Stimulated activated CD8-positive, alpha-beta memory T cell treated with anti-CD3 and anti-CD28 coated beads, Interleukin-4, amount 100 ng/mL, for 48 hours (primary cell): ENCODE data around the gene UGCG.
A peak's percentile ranks its signal among the peaks of the same experiment; 100 is the strongest.
"Not testable (repeated sequence)": the region's sequence is repeated elsewhere in the genome, so short reads cannot be mapped to it uniquely, and the experiment has no call there.

Experiments used
- DNase-seq: peaks from one replicate; pipeline ENCODE4 v3.0.0-alpha.2; 2020

Gene UGCG

DNA sequence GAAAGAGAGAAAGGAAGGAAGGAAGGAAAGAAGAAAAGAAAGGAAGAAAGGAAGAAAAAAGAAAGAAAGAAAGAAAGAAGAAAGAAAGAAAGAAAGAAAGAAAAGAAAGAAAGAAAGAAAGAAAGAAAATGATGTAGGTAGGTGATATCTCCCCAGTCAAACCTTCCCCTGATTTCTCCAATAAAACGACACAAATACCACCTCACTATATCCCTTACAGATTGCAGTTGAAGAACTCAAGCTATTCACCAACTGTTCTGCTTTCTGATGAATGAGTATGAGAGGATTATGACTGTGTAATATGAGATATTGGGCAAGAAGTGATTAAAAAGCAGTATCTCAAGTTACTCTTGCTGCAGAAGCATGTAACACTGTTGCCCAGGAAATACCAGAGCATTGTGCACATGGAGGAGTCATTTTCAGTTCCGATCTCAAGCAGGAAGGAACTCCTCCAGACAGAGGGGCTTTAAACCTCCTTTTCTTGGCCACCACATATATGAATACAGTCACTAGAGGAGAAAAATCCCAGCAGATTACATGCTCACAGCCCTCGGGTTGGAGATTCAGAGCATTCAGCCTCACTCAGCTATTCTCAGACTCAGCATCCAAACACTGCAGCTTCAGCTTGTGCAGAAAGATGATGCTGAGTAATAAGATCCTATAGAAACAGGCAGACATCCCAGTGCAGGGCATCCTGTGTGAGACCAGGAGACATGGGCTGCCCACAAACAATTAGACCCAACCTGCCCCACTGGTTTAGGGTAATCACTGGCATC is 61.4 kb downstream of the UGCG start:
- DNase-seq, result peak; percentile 31

DNA sequence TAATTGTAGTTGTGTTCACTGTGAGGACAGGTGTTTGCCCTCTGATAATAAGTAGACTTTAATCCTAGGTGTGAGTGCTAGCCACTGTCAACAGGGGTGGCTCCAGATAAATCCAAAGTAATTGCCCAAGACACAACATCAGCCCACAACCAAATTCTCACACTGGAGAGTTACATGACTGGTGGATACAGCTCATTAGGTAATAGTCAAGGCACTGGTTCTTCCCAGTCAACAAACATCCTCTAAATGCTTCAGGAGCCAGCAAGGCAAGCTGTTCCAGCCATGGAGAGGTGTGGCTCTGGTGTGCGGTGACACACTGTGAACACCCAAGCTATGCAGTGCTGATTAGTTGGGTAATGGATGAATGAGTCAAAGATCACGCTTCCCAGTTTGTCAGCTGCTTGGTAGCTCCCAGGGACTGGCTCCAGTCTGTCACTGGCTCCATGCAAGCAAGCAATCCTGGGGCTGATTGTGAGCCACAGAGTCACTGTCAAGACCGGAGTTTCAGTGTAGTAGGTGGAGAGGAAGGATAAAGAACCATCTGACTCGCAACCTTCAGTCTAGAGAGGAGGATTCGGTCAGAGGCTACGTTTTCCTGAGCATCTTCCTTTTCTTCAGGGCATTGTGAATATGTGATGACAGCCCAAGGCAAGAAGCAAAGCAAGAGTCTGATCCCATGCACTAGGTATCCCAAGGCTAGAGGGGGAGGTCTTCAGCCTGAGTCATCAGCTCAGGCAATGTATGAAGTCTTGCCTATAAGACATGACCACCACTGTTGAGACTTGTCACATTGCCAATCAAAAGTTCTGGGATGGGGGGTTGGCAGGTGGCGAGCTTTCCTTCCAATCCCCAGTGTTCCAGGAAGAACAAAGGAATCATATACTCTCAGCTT is 63.1 kb downstream of the UGCG start:
- no peak for DNase-seq

DNA sequence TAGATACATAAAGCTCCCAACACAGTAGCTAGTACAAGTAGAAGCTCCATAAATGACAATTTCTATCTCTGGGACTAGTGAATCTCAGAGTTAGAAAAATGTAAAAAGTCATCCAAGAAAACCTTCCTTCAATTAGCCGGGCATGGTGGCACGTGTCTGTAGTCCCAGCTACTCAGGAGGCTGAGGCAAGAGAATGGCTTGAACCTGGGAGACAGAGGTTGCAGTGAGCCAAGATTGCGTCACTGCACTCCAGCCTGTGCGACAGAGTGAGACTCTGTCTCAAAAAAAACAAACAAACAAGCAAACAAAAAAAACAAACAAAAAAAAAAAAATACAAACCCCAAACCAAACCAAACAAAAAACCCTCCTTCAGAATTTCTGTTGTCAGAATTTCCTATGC is 63.9 kb downstream of the UGCG start:
- DNase-seq, result not testable (repeated sequence)

DNA sequence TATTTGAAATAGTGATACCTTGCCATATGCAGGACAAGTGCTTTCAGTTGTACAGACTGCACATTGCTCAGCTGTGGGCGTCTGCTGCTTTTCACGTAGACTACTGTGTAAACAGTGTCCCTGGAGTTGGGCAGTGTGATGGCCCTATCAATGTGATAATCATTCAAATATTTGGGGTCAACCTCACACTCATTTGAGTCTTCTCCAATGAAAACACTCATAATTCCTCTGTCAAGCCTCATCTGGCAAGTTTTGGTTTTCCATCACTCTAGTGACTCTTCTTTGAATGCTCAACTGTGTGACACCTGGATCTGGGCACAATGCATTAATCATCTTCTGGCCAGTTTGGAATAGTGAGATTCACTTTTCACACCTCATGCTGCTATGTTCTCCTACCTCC is 64.4 kb downstream of the UGCG start:
- no peak for DNase-seq

DNA sequence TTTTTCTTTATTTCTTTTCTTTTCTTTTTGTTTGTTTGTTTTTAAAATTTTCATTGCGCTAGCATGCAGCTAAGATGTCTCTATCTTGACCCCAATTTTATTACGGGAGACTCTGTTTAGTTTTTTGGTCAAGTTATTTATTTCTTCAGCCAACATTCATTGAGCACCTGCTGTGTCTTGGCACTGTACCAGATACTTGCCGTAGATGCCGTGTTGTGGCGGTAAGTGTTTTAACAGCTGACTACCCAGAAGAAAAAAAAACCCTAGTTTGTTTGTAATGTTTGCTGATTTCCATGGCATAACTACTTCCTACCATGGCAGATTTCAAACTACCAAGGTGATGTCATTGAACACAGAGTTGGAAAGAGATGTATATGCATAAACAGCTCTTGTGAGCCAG is 65.0 kb downstream of the UGCG start:
- no peak for DNase-seq

DNA sequence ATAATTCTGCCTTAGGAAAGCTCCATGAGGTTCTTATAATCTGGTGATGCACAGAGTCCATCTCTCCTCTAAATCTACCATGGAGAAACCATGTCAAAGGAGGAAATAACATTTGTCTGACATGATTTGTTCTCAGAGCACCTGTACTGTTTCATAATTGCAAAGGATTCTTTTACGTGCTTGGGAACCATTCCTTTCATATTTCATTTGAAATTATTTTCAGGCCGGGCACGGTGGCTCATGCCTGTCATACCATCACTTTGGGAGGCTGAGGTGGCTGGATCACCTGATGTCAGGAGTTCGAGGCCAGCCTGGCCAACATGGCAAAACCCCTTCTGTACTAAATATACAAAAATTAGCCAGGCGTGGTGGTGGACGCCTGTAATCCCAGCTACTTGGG is 65.4 kb downstream of the UGCG start:
- no peak for DNase-seq

DNA sequence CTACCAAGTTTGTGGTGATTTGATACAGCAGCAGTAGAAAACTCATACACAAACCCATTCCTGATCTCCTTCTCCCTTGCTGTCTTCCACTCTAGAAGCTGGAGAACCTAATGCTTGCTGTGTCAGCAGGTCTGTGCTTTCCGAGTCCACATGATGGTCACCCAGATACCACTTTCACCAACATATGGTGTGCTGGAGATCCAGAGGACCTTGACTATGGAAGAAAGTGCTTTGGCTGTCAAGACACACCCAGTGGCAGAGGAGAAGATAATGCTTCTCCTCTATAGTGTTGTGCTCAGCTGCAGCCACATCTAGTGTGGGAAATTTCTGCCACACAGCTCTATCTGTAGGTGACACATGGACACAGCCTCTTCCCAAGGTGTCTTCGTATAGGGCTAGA is 67.4 kb downstream of the UGCG start:
- no peak for DNase-seq

DNA sequence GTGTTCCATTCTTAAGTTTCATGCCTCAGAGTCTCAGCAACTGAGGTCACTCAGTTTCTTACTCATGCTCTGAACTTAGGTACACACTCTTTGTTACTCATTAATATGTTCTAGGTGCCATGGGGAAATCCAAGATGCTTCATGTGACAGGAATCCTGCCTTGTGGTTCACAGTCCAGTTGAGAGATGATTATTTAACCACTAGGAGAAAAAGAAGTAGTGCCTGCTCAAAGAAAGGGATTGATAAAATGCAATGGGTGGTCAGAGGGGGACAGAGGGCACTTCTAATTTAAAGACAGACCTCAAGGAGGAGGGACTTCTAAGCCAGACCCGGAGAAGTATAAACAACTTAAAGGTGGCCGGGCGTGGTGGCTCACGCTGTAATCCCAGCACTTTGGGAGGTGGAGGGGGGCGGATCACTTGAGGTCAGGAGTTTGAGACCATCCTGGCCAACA is 69.0 kb downstream of the UGCG start:
- no peak for DNase-seq

DNA sequence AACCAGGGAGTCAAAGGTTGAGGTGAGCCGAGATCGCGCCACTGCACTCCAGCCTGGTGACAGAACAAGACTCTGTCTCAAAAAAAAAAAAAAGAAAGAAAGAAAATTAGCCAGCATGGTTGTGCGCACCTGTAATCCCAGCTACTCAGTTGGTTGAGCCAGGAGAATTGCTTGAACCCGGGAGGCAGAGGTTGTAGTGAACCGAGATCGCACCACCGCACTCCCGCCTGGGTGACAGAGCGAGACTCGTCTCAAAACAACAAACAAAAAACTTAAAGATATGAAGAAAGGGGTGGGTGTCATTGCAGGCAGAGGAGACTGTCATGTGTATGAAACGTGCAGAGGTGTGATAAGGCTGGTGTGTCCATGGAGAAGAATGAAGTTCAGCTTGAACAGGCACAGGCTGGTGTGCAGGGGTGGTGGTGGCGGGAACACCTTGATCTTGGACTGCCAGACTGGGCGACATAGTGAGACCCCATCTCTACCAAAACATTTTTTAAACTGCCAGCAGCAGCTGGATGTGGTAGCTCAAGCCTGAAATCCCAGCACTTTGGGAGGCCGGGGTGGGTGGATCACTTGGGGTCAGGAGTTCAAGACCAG is 69.6 kb downstream of the UGCG start:
- DNase-seq, result no peak

DNA sequence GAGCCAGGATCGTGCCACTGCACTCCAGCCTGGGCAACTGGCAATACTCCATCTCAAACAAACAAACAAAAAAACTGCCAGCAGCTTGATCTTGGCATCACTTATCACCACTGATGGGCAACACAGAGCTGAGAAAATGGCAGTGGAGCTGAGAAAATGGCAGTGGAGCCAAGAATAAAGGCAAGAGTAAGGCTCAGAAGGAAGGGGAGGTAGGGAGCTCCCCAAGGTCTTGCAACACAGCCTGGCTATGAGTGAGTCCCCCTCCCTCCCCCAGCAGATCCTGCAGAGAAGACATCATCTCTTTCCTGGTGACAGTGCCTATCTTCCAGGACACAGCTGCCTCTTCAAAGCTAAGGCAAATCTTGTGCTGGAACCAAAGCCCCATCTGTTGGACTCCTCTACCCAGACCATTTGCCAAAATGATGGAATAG is 70.3 kb downstream of the UGCG start:
- DNase-seq, result no peak

DNA sequence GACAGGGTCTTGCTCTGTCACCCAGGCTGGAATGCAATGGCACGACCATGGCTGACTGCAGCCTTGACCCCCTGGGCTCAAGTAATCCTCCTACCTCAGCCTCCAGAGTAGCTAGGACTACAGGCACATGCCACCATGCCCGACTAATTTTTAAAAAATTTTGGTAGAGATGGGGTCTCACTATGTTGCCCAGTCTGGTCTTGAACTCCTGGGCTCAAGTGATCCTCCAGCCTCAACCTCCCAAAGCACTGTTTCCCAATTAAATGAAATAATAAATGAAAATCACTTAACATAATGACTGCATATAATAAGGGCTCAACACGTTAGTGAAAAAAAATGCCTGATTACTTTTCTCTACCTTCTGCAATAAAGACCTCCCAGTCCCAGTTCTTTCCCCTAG is 71.0 kb downstream of the UGCG start:
- no peak for DNase-seq

DNA sequence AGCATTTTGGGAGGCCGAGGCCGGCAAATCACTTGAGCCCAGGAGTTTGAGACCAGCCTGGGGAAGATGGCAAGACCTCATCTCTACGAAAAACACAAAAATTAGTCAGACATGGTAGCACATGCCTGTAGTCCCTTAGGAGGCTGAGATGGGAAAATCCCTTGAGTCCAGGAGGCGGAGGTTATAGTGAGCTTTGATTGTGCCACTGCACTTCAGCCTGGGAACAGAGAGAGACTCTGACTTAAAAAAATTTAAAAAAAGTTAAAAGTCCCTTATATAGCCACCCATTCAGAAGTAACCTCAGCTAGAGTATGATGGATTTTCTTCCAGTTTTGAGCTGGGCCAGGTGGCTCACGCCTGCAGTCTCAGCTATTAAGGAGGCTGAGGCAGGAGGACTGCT is 72.4 kb downstream of the UGCG start:
- no peak for DNase-seq

DNA sequence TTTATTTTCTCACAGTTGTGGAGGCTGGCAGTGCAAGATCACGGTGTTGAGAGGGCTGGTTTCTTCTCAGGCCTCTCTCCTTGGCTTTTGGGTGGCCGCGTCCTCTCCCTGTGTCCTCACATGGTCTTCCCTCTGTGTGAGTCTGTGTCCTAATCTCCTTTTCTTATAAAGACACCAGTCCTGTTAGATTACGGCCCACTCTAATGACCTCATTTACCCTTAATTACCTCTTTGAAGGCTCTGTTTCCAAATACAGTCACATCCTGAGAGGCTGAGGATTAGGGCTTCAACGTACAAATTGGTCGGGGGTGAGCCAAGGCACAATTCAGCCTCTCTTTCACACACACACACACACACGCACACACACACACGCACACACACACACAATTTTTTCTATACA is 73.0 kb downstream of the UGCG start:
- no peak for DNase-seq

DNA sequence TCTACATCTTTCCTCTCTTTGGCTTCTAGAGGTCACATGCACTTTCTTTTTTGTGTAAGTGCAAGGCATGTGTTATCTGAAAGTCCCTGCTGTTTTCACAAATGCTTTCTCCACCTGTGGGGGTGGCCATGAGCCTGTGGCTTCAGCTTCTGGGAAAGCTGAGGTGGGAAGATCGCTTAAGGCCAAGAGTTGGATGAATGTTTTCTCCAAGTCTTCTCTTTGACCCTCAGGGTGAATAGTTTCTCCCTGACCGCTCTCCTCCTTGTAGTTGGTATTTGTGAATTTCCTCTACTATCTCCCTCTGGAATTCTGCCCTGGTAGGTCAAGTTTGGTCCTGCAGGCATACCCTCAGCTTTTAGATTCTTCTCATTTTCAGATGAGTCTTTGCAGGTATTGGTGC is 74.2 kb downstream of the UGCG start:
- no peak for DNase-seq

DNA sequence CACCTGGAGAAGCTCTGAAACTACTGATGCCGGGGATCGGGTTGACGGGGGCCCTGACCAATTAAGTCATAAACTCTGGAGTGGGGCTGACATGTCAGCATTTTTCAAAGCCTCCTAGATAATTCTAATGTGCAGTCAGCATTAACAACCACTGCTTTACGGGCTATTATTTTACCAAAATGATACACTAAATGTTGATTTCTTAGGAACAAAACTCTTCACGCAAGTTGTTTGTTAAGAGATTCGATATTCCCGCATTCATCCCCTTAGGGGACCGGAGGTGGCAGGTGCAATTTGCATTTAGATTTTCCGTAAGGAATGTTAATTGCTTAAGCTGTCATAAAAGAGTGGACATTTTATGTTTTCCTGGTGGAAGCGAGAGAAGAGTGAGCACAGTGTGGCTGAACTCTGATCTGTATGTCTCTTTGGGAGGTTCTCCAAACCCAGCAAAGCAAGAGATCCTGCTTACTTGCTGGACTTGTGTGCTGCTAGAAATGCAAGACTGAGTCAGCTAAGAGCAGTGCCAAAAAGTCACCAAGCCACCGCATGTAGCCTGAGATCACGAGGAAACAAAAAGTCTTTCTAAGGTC is 77.6 kb downstream of the UGCG start:
- no peak for DNase-seq

DNA sequence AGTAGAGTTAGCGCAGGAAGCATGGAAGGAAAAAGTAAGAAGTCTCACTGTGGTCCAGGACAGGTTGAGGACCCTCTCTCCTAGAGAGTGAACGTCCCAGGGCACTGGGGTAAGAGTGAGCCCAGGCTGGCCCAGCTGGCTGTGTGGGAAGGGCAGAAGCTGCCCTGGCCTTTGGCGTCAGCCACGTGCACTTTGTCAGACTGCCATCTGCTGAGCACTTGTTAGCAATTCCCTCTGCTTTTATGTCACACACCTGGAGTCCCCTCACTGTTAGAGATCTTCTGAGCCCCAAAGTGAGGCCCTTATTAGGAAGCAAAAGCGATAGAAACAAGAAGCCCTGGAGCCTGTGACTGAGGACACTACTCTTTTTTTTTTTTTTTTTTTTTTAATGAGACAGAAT is 79.1 kb downstream of the UGCG start:
- DNase-seq, result no peak

DNA sequence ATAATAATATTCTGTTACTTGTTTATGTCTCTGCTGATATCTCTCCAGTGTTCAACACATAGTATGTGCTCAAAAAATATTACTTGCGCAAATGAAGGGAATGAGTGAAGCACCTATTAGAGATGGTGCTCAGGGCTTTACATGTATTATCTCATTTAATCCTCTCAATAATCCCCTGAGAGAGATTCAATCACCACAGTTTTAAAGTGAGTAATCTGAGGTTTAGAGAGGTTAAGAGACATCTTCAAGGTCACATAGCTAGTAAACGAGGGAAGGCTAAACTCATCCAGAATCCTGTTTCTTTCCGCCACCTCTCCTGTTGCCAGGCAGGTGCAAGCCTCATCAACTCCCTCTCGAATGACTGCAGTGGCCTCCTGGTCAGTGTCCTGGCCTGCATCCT is 82.0 kb downstream of the UGCG start:
- no peak for DNase-seq

DNA sequence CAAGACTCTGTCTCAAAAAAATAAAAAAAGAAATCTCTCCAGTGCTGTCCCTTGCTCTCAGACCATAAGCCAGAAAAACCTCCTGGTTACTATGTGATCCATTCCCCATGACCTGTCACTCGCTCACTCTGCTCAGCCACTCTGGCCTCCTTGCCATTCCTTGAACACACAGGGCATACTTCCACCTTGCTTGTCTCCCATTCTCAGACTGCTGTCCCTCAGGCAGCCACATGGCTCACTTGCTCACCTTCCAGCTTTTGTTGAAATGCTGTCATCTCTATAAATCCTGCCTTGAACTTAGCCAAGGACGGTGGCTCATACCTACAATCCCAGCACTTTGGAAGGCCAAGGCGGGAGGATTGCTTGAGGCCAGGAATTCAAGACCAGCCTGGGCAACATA is 82.9 kb downstream of the UGCG start:
- no peak for DNase-seq

DNA sequence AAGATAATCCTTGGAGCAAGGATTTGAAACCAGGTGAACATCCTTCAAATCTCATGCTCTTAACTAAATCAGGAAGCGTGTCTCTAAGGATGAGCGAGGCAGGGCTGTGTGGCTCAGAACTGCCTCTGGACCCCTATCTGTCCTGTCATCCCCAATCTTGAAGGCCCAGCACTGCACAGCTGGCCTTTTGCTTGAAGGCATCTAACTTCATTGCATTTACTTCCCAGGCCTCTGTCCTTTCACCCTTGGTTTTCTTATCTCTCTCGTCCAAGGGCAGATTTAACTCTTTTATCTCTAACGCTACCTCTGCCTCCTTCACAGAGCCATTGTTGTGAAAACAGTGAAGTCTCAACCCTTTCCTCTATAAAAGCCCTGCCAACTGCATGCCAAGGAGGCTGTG is 83.8 kb downstream of the UGCG start:
- DNase-seq, result no peak

DNA sequence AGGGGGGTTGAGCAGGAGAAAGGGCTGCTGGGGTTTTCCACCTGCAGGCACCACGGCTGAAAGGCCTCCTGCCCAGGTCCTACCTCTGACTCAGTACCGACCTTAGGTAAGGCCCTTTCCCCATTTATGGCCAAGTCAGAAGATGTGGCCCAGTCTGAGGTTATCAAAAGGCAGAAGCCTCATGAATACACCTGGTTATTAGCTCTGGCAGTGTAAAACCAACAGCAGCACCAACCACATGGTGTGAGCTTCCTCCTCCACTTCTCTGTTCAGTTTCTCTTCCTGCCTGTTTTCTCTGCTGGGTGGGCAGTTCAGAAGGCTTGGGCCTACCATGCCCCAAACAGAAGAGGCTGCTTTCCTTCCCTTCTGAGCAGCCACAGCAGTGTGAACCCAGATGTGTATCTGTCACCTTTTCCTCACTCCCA is 86.9 kb downstream of the UGCG start:
- DNase-seq, result no peak

DNA sequence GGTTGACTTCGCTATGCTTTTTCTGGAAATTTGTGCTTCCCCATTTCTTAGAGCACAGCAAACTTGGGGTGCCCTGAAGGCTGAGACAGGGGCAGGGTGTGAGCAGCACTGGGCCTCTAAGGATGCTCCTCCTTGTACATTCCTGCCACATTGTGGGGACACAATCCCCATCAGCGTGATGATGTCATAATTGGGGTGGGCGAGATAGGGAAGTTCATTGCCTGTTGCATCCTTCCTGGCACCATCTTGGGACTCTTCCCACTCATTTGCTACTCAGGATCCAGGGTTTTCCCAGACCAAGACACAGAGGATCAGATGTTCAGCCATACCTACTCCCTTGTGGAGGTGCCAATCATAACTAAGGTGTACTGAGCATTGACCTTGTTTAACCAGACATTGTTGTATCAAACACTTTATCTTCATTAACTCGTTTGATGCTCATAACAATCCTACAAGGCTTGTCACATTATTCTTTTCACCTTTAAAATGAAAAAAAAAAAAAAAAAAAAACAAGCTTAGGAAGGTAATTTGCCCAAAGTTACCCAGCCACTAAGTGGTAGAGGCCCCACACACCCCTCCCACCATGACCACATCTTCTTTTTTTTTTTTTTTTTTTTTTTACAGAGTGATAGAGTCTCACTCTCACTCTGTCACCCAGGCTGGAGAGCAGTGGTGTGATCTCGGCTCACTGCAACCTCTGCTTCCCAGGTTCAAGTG is 87.6 kb downstream of the UGCG start:
- no peak for DNase-seq
